22Rv1 (cell line): ENCODE data around the gene ASMTL.
"Not testable (repeated sequence)": the region's sequence is repeated elsewhere in the genome, so short reads cannot be mapped to it uniquely, and the experiment has no call there.

Experiments
- CTCF ChIP-seq: fragments of 450-650 bp; IDR thresholded peaks from 2 replicates; pipeline ENCODE4 v1.5.1; 2017; ENCODE audit warnings: mild to moderate bottlenecking
- ZFX ChIP-seq: fragments of 450-650 bp; IDR thresholded peaks from 2 replicates; pipeline ENCODE4 v1.6.1; 2017; ENCODE audit warnings: antibody characterized with exemption, borderline replicate concordance

GRCh38 chrX:1490723-1491122 lies 38.0 kb upstream of the ASMTL start:
- not testable (repeated sequence) for TF ChIP-seq CTCF, ZFX
